IPS-18a (cell line): Measurements from ENCODE around the gene VWA2.

ENCODE experiments used
- H3K27ac ChIP-seq: one replicate; pipeline ENCODE4 v1.5.1; 2013; ENCODE audit warnings: low read length
- H3K27me3 ChIP-seq: one replicate; pipeline ENCODE4 v1.6.1; 2013; ENCODE audit warnings: mild to moderate bottlenecking, low read length; ENCODE audit not compliant: control insufficient read depth, insufficient read depth
- H3K36me3 ChIP-seq: one replicate; pipeline ENCODE4 v1.6.1; 2013; ENCODE audit warnings: low read depth, low read length; ENCODE audit not compliant: control insufficient read depth
- H3K4me1 ChIP-seq: one replicate; pipeline ENCODE4 v1.6.1; 2013; ENCODE audit warnings: low read depth, low read length; ENCODE audit not compliant: control insufficient read depth
- H3K4me3 ChIP-seq: one replicate; pipeline ENCODE4 v1.5.1; 2013; ENCODE audit warnings: low read length
- H3K9ac ChIP-seq: one replicate; pipeline ENCODE4 v1.6.1; 2013; ENCODE audit warnings: mild to moderate bottlenecking, low read length, moderate library complexity
- H3K9me3 ChIP-seq: one replicate; pipeline ENCODE4 v1.6.1; 2013; ENCODE audit warnings: low read depth, low read length; ENCODE audit not compliant: control insufficient read depth

Gene VWA2

GRCh38 chr10:114304017-114304570, 65.0 kb downstream of the VWA2 start:
- no peak overlapping the region for H3K27ac ChIP-seq
- H3K4me1 ChIP-seq, result peaks cover 4% of the 10 kb centered on the region
- no peaks in the 10 kb centered on the region for H3K27me3 ChIP-seq
- H3K36me3 ChIP-seq, result no peaks in the 10 kb centered on the region
- H3K4me3 ChIP-seq, result peak overlapping the region; percentile 82
- no peaks in the 10 kb centered on the region for H3K9me3 ChIP-seq
- H3K9ac ChIP-seq, result no peak overlapping the region

DNA sequence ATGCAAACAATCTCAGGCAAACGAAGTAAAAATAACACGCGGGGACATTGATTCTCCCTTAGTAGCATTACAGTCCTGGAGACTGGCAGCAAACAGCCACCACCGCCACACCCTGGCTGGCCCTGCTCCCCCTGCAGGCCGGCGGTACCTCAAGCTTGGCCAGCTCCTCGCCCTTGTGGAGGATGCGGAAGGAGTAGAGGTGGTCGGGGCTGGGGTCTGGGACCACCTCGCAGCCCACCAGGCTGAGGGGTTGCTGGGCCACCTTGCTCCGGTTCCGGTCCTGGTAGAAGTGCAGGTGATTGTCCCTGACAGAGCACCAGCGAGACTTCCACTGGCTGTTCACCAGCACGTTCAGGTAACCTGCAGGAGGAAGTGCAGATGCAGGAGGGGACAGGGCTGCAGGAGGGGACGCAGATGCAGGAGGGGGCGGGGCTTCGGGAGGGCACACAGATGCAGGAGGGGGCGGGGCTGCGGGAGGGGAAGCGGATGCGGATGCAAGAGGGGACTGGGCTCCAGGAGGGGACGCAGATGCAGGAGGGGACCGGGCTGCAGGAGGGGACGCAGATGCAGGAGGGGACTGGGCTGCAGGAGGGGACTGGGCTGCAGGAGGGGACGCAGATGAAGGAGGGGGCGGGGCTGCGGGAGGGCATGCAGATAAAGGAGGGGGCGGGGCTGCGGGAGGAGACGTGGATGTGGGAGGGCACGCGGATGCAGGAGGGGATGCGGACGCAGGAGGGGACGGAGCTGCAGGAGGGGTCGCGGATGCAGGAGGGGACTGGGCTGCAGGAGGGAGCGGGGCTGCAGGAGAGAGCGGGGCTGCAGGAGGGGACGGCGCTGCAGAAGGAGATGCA, 65.7 kb downstream of the VWA2 start:
- no peaks in the 10 kb centered on the region for H3K27me3 ChIP-seq
- no peak overlapping the region for H3K27ac ChIP-seq
- H3K4me1 ChIP-seq, result peaks cover 4% of the 10 kb centered on the region
- no peaks in the 10 kb centered on the region for H3K36me3 ChIP-seq
- H3K9ac ChIP-seq, result no peak overlapping the region
- no peaks in the 10 kb centered on the region for H3K9me3 ChIP-seq
- H3K4me3 ChIP-seq, result peak overlapping the region; percentile 82

GRCh38 chr10:114305521-114305925, 66.5 kb downstream of the VWA2 start:
- Histone ChIP-seq H3K27me3 (no peaks in the 10 kb centered on the region), H3K4me1 (peaks cover 4% of the 10 kb centered on the region), H3K4me3 (peak overlapping the region; percentile 82), H3K9ac (no peak overlapping the region), H3K27ac (no peak overlapping the region), H3K36me3 (no peaks in the 10 kb centered on the region), H3K9me3 (no peaks in the 10 kb centered on the region)

GRCh38 chr10:114306116-114306973, 67.3 kb downstream of the VWA2 start:
- H3K9me3 ChIP-seq, result no peaks in the 10 kb centered on the region
- no peak overlapping the region for H3K9ac ChIP-seq
- H3K4me1 ChIP-seq, result peaks cover 4% of the 10 kb centered on the region
- H3K27ac ChIP-seq, result no peak overlapping the region
- H3K36me3 ChIP-seq, result no peaks in the 10 kb centered on the region
- no peaks in the 10 kb centered on the region for H3K27me3 ChIP-seq
- H3K4me3 ChIP-seq, result no peak overlapping the region

- Histone ChIP-seq H3K4me1 (peaks cover 4% of the 10 kb centered on the region), H3K4me3 (no peak overlapping the region), H3K9ac (no peak overlapping the region), H3K9me3 (no peaks in the 10 kb centered on the region), H3K36me3 (no peaks in the 10 kb centered on the region), H3K27me3 (no peaks in the 10 kb centered on the region), H3K27ac (no peak overlapping the region)
Measured at GRCh38 chr10:114307731-114308130, 68.7 kb downstream of the VWA2 start.

- Histone ChIP-seq H3K27ac (no peak overlapping the region), H3K9ac (no peak overlapping the region), H3K4me1 (peaks cover 4% of the 10 kb centered on the region), H3K27me3 (no peaks in the 10 kb centered on the region), H3K9me3 (no peaks in the 10 kb centered on the region), H3K4me3 (no peak overlapping the region), H3K36me3 (no peaks in the 10 kb centered on the region)
Measured at GRCh38 chr10:114308531-114309363, 69.7 kb downstream of the VWA2 start.

- Histone ChIP-seq H3K9me3 (no peaks in the 10 kb centered on the region), H3K36me3 (no peaks in the 10 kb centered on the region), H3K4me3 (no peak overlapping the region), H3K9ac (no peak overlapping the region), H3K4me1 (peaks cover 1% of the 10 kb centered on the region), H3K27me3 (no peaks in the 10 kb centered on the region), H3K27ac (no peak overlapping the region)
Measured at GRCh38 chr10:114309364-114309651, 70.3 kb downstream of the VWA2 start.

DNA sequence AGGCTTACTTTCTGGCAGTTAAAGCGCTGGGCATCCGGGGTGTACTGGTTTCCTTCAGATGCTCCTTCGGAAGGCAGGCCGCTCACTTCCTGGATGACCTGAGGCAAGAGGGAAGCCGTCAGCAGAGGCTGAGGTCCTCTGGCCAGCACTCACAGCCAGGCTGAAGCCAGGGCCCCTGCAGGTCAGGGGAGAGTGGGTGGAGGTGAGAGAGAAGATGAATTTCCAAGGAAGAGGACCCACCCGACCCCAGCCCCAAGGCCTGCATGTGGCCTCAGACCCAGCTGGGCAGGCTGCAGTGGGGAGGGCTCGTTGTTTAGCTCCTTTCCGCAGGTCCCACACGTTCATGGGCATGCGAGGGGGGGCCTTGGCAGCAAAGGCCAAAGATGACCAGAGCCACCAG, 71.3 kb downstream of the VWA2 start:
- H3K36me3 ChIP-seq, result no peaks in the 10 kb centered on the region
- H3K9ac ChIP-seq, result no peak overlapping the region
- no peaks in the 10 kb centered on the region for H3K27me3 ChIP-seq
- no peak overlapping the region for H3K27ac ChIP-seq
- H3K4me3 ChIP-seq, result no peak overlapping the region
- H3K4me1 ChIP-seq, result no peaks in the 10 kb centered on the region
- no peaks in the 10 kb centered on the region for H3K9me3 ChIP-seq

GRCh38 chr10:114311023-114311422, 72.0 kb downstream of the VWA2 start:
- no peaks in the 10 kb centered on the region for H3K4me1 ChIP-seq
- no peaks in the 10 kb centered on the region for H3K27me3 ChIP-seq
- no peak overlapping the region for H3K4me3 ChIP-seq
- H3K27ac ChIP-seq, result no peak overlapping the region
- H3K36me3 ChIP-seq, result no peaks in the 10 kb centered on the region
- no peak overlapping the region for H3K9ac ChIP-seq
- no peaks in the 10 kb centered on the region for H3K9me3 ChIP-seq

GRCh38 chr10:114311496-114312209, 72.6 kb downstream of the VWA2 start:
- Histone ChIP-seq H3K27me3 (no peaks in the 10 kb centered on the region), H3K36me3 (no peaks in the 10 kb centered on the region), H3K9ac (no peak overlapping the region), H3K4me3 (no peak overlapping the region), H3K27ac (no peak overlapping the region), H3K4me1 (no peaks in the 10 kb centered on the region), H3K9me3 (no peaks in the 10 kb centered on the region)
